GM12891 (cell line): ENCODE data around the gene KCTD18.

Experiments used
- PAX5 ChIP-seq: IDR thresholded peaks from 2 replicates; pipeline ENCODE4 v1.6.1; 2011; ENCODE audit warnings: low read length, moderate library complexity, mild to moderate bottlenecking; ENCODE audit not compliant: insufficient read depth, severe bottlenecking
- POLR2A ChIP-seq: IDR thresholded peaks from 2 replicates; pipeline ENCODE4 v1.6.1; 2011; ENCODE audit warnings: low read depth, low read length, control low read depth
- POLR2AphosphoS5 ChIP-seq: IDR thresholded peaks from 2 replicates; pipeline ENCODE4 v1.6.1; 2011; ENCODE audit warnings: low read depth, low read length, control low read depth
- SPI1 ChIP-seq: IDR thresholded peaks from 2 replicates; pipeline ENCODE4 v1.6.1; 2011; ENCODE audit warnings: low read depth, low read length, control low read depth
- TAF1 ChIP-seq: IDR thresholded peaks from 2 replicates; pipeline ENCODE4 v1.6.1; 2011; ENCODE audit warnings: low read depth, low read length, control low read depth

GRCh38 chr2:200498402-200499162, 11.3 kb downstream of the KCTD18 start:
- TF ChIP-seq TAF1: no peak
- no peak for TF ChIP-seq POLR2AphosphoS5
- no peak for TF ChIP-seq POLR2A
- no peak for TF ChIP-seq PAX5
- TF ChIP-seq SPI1: no peak
